ELR (cell line): Measurements from ENCODE around the gene LFNG.

Experiments
- DNase-seq: peaks from one replicate; pipeline ENCODE4 v3.0.0-alpha.2; 2015; ENCODE audit warnings: low read depth

LFNG gene

DNA sequence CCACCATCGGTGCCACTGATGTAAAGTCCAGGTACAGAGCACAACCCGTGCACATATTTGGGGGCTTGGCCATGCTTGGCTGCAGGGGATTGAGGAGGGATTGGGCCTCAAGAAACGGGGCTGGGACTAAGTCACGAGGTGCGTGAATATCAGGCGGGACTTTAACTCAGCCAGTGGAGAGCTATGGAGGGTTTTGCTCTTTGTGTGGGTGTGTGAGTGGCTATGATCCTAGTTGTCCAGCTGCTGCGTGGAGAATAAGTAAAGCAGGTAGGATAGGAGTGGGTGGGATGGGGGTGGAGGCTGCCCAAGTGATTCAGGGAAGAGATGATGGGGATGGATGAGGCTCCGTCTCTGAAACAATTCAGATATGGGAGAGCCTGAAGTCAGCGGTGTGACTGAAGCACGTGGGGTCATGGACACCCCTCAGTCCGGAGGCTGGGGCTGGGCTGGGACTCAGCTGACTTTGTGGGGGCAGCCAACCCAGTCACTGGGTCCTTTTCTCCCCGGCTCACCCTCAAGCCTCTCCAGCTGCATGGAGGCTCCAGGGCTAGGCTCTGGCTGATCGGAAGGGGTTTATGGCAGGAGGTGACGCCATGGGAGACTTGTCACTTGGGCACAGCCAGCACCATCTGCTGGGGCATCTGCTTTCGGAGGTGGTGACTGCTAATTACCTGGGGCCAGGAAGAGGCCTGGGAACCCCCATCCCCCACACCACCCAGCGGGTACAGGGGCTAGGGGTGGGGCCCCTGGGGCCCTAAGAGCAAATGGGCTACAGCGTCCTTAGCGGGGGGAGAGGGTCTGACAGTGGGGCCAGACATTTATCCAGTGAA is 1.7 kb upstream of the LFNG start:
- peak; percentile 58 for DNase-seq

DNA sequence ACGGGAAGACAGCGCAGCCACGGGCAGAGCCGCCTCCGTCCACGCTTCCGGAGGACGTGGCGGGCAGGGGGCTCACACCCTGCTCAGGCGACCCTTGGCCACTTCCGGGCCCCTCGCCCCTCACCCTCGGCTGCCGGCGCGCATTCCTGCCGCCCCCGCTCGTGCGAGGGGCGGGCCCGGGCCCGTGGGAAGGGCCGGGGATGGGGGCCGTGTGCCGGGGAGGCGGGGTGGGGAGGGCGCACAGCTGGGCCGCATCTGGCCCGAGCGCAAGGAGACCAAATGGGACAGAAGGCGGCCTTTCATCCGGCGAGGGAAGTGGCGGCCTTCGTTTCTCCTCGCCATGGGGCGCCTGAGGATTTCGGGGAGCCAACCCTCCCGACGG is 846 bp upstream of the LFNG start:
- no peak for DNase-seq

DNA sequence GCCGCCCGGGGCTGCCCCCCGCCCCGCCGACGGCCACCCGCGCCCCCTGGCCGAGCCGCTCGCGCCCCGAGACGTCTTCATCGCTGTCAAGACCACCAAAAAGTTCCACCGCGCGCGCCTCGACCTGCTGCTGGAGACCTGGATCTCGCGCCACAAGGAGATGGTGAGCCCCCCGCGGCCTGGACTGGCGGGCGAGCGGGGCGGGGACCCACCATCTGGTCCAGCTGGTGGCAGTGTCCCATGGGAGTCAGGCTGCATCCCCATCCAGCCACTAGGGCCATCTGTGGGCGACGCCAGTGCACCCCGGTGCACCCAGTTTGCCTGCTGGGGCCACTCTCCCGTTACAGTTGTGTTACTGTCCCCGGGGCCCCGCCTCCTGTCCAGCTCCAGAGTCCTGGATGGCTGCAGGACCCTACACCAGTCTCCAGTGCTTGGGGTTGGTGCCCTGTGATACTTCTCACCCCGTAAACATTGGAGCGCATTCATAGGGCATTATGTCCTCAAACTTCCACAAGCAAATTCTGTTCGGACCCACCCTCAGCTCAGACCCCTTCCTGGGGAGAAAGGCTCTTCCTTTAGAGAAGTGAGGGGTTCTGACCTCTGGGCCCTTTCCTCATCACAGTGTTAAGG is 672 bp downstream of the LFNG start:
- DNase-seq, result peak; percentile 57

DNA sequence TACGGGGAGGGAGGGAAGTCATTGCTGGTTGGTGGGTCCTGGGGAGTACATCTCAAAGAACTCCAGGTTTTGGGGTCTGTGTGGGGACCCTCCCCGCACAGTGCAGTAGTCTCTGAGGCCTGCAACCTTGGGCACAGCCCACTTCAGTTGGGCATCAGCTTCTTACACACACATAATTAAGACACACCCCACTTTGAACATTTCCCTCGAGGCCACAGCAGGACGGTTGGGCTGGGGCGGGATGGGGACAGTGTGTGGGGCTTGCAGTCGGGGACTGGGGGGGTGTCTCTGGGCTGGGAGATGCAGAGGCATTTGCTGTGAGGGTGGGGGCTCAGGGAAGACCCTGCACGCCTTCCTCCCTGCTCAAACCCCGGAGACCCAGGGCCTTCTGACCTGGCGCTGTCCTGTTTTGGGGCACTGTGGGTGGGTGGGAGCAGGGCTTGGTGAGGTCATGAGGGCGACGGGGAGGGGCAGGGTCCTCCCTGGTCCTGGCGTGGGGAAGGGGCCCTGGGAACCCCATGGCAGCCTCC is 1.3 kb downstream of the LFNG start:
- DNase-seq, result peak; percentile 49

DNA sequence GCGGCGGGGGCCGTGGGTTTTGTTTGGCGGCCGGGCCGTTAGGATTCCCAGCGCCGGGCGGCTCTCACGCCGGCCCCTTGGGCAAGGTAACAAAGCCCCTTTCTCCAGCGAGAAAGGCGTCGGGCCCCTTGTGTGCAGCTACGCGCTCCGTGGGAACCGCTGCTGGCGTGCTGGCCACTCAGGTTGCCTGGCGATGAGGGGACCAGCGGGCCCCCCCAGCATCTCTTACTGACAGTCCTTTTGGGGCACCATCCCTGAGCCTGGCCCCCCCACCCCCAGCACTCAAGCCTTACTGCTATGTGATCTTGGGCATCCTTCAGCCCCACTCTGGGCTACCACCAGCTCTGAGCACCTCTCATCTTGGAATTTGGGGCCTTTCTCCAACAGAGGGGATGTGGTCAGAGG is 1.8 kb downstream of the LFNG start:
- peak; percentile 45 for DNase-seq

DNA sequence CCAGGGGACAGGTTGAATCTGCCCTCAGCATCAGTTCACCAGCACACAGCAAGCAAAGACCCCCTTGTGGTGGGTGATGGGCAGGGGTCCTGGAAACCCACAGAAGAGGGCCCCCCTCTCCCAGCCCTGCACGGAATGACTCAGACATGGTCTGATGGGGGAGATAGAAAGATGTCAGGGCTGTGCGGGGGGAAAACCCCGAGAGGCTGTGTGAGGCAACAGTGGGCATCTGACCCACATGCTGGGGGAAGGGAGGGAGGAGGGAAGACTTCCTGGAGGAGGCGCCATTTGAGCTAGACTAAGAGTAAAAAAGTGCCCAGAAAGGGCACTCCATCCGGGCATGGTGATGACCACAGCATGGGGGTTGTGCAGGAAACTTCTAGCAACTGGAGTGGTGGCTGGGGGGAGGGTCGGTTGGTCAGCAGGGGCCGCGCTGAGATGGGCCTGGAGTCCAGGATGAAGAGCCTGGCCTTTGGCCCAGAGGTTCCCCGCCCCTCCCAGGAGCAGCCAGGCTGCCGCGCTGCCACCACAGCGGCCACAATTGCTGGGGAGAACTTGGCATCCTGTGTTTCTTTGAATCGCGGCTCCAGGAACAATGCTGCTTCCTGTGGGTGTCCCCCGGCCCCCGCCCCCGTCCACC is 2.5 kb downstream of the LFNG start:
- DNase-seq, result peak; percentile 62

DNA sequence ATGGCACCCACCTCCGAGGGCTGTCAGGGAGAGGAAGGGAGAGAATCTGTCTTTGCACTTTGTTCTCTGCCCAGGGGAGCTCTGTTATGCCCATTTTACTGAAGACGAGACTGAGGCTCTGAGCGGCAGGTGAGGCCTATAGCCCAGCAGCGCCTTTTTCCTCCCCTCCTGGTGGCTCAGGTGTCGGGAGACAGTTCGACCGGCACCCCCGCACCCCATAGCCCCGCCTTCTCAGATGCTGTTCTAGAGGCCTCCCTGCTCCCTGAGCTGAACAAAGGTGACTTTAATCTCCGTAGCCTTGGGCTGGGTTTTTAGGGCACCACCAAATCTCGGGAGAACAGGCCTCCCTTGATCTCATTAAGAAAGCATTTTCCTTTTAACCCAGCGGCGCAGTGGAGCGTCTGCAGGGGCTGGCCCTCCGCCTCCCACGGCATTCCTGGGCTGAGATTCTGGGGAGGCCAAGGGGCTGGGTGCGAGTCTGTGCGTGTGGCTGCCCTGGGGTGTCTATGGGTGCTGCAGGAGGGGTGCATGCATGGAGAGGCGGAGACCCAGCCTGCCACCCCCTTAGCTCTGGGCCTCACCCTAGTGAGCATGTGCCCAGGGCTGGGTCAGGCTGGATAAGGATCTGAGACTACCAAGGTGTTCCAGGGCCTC is 3.3 kb downstream of the LFNG start:
- DNase-seq, result peak; percentile 79

DNA sequence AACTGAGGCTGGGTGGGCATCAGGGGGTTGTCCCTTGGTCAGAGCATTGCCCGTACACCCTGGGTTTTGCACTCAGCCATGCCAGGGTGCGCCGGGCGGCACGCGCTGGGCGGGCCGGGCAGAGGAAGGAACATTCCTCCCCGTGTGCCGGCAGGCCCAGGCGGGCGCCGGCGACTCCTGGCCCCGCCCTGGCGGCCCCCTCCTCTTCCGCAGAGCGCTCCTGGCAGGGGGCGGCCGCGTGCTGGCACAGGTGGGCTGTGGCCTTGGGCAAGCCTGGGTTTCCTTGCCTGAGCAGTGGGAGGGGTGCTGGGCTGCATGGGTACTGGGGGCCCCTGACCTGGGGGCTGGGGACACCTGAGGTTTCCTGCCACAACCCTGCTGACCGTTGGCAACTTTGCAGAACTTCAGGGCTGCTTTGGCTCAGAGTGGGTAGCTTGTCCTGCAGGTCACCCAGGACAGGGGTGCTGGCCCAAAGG is 3.9 kb downstream of the LFNG start:
- DNase-seq, result no peak

DNA sequence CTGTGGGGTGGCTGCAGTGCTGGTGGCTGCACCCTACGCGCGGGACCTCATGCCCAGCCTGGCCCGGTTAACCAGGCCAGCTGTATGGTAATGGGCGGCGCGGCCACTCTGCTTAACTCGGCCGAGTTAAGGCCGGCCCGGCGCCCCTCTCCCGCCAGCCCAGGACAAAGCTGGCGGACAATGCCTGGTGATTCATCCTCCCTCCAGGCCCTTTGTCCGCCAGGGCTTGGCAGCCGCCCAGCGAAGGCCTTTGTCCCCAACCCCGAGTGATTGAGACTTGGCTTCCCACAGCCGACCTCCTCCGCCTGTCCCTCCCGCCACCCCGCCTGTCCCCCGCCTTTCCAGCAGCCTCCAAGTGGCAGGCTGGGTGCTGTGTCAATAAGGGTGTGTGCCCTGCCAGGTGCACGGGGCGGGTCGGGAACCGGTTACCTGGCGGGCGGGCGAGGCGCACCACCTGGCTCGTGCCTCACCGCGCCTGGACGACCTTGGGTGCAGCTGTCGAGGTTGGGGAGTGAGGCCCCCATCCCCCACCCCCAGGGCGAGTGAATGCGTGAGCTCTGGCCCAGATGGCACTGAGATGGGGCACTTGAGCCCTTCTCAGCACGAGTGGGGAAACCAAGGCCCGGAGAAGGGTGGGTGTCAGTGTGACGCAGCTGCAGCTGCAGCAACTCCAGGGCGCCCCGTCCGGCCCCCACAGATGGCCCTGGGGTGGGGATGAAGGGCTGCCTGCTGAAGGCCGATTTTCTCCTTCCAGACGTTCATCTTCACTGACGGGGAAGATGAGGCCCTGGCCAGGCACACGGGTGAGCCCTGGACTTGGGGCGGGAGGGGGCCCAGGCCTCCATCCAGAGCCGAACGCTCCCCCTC is 4.6 kb downstream of the LFNG start:
- peak; percentile 85 for DNase-seq

DNA sequence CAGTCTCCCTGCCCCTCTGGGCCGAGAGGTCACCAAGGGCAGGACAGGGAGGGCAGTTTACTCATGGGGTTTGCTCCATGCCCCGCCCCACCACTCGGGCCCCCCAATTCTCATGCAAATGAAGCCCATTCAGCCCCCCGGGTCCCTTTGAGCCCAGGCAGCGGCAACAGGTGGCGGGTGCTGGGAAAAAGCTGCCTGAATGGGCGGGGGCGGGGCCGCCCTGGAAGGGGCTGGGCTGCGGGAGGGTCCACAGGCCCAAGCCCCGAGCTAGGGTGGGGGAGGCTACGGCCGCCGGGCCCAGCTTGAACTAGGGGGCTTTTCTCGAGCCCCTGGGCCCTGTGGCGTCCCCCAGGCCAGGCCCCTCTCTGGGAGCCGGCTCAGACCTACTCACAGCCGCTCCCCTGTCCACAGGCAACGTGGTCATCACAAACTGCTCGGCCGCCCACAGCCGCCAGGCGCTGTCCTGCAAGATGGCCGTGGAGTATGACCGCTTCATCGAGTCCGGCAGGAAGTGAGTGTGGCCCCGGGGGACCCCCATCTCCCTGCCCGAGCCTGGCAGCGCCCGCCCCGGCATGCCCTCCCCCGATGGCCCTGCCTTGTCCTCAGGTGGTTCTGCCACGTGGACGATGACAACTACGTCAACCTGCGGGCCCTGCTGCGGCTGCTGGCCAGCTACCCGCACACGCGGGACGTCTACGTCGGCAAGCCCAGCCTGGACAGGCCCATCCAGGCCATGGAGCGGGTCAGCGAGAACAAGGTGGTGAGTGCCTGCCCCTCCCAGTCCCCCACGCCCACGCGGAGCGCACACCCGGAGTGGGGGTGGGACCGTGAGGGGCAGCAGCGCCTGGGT is 5.5 kb downstream of the LFNG start:
- DNase-seq, result no peak

DNA sequence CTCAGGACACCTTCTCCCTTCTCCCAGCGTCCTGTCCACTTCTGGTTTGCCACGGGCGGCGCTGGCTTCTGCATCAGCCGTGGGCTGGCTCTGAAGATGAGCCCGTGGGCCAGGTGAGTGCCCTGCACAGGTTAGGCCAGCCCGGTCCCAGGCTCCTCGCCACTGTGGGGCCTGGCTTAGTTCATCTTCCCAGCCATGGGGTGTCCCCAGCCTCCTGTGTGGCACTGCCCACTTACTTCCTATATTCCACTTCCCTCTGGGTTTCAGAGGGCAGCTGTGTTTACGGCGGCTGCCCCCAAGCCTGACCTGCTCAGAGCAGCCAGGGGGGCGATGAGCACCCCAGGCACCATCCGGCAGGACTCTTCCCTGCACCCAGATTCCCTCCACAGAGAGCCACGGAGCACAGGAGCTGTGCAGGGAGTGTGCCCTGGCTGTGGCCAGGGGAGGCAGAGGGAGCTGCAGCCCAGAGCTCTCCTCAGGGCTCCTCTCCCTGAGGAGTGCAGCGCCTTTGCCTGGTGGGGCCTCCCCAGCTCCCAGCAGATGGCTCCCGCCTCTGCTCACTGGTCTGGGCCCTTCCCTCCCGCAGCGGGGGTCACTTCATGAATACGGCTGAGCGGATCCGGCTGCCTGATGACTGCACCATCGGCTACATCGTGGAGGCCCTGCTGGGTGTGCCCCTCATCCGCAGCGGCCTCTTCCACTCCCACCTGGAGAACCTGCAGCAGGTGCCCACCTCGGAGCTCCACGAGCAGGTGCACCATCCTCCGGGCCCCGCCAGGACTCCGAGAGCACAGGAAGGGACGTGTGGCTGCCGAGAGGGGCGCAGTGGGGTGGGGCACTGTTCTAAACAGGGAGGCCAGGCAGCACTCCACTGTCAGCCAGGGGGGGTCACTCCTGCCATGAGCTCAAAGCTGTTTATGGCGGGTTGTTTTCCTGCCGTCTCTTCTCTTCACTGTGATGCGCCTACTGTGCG is 6.4 kb downstream of the LFNG start:
- no peak for DNase-seq

DNA sequence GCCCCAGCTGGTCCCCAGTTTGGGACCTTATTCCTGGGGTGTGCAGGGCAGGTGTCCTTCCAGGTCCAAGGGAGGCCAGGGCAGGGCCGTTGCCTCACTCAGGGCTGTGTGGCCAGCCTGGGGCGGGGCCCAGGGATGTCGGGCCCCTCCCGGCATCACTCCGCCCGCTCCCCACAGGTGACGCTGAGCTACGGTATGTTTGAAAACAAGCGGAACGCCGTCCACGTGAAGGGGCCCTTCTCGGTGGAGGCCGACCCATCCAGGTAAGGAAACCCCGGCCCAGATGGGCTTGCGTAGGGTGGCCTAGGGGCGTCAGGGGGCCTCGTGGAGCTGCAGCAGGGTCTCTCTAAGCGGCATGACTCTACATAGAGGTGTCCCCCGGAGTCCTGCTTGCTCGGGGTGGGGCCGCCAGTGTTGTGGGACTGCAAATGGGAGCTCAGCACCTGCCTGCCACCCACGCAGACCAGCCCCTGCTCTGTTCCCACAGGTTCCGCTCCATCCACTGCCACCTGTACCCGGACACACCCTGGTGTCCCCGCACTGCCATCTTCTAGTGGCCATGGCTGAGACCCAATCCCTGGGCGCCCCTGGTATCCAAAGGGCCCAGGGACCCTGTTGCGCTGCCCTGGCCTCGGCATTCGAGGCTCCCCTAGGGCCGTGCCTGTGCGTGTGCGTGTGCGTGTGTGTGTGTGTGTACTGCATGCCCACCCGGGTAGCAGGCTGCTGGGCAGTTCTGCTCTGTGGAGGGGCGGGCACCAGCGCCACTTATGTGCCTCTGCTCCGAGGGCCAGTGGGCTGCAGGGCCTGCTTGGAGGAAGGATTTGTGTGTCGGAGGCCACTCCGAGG is 7.3 kb downstream of the LFNG start:
- DNase-seq, result no peak

DNA sequence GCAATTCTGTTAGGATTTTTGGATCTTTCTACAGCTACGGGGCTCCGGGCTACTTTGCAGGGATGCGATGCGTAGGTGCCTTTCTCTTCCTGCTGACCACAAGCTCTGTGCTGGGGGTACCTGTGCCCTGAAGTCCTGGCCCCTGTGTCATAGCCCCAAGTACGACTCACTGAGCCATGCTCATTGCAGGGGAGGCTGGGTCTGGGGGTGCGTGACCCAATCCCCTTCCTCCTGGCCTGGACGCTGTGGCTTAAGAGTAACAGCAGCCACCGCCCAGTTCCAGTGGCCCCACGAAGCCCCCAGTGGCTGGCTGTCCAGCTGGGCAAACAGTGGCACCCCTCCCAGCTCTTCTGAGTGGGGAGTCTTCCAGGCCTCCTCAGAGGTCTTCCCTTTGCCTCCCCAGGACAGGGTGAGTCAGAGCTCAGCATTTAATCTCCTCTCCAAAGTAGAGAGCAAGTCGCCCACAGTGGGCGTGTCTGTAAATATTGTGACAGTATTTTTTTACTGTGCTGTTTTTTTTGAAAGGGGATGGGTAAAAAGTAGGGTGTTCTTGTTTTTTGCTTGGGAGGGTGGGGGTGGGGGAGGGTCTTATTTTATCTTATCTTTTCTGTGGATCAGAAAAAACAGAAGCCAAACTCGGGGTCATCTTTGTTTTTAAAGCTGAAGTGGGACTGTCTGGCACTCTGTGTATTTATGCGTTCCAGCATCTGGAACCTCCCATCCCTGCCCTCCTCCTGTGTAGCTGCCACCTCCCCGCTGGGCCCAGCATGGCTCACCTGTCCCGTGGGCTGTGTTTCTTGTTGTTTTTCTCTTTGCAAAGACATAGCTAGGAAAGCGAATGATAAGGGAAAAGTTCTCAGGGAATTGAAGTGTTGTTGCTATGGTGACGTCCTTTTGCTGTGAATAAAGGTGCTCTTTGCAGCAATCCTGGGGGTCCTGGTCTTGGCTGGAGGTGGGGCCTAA is 8.2 kb downstream of the LFNG start:
- DNase-seq, result peak; percentile 84

DNA sequence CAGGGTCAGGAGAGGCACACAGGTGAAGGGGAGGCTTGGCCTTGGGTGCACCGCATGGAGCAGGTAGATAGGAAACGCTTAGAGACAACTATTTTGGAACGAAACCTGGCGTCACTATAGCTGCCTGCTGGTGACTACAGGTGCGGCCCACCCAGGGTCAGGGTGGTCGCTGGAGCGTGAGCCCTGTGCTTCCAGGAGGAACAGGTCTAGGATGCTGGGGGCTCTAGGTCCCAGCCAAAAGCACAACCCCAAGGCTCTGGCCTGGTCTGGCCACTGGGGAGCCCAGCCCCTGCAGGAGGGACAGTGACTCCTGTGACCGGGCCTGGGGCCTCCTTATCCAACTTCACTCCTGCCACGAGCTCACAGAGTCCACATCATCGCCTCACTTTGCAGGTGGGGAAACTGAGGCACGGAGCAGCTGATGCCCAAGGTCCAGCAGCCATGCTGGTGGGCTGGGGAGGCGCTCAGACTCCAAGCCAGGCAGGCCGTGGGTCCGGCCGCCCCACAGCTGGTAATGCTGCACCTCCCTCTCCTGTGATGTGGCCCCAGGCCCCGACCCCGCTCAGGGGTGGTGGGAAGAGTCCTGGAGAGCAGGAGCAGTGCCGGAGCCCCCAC is 9.0 kb downstream of the LFNG start:
- no peak for DNase-seq

DNA sequence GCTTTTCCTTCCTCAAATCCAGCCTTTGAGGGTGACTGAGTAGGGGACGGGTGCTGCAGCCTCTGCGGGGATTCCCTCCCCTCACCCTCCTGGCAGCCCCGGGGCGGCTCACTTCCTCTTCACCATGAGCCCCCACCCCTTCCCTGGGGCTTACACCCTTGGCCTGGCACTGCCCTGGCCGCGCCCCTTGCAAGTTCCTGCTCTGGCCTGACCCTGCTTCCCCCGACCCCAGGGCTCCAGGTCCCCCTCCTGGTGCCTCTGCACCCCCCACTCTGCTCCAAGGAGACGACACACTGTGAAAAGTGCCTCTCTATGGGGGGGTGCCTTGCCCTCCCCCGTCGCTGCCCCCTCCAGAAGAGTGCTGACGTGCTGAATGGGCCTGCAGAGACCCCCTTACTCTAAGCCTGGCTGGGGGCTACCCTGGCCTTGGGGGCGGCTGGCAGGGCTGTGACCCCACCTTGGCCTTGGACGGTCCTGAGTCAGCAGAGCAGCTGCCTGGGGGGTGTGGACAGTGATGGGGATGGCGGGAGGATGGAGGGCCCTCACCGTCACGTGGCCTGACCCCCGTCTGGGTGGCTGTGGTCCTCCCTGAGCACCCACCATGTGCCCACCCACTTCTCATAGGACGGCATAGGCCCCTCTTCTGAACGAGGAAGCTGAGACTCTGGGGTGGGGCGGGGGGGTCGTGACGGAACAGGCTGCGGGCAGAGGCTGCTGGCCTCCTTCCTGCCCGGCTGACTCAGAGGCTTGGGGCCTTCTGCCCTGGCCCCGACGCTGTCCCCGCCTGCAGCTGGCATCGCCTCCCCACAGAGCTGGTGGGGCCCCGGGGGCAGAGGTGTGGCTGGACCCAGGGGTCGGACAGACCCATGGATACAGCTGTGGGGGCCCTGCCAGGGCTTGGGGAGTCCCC is 9.8 kb downstream of the LFNG start:
- DNase-seq, result peak; percentile 81
